Natural killer cell (primary cell): Measurements from ENCODE around the gene ISL2. TPM values are rescaled to one million over a fixed set of nuclear protein-coding genes. Genes with fewer than 3 reads are reported as not detected.
"Not testable (repeated sequence)": the region's sequence is repeated elsewhere in the genome, so short reads cannot be mapped to it uniquely, and the experiment has no call there.

Experiments
- ATAC-seq, 3 donors: fragments of 150-1000 bp in 2 of 3; fragments of 200-7000 bp in 1 of 3; cut with Tn5 transposase; 1 replicate in 1 of 3; 2 replicates in 2 of 3; pipeline ENCODE4 v1.10.0; 2021; ENCODE audit warnings: mild to moderate bottlenecking in 2 of 3, moderate library complexity in 2 of 3
- DNase-seq, 2 donors: peaks; one replicate each; pipeline versions ENCODE4 v3.0.0 to v3.0.0-alpha.2; 2013 to 2021; ENCODE audit warnings: mixed read lengths in 1 of 2
- H3K27ac ChIP-seq: one replicate; pipeline ENCODE4 v1.5.1; 2013; ENCODE audit warnings: mild to moderate bottlenecking, low read length
- H3K27me3 ChIP-seq: one replicate; pipeline ENCODE4 v1.6.1; 2013; ENCODE audit warnings: low read length; ENCODE audit not compliant: control insufficient read depth, insufficient read depth
- H3K36me3 ChIP-seq: one replicate; pipeline ENCODE4 v1.6.1; 2013; ENCODE audit warnings: low read length; ENCODE audit not compliant: control insufficient read depth, insufficient read depth
- H3K4me1 ChIP-seq: one replicate; pipeline ENCODE4 v1.6.1; 2013; ENCODE audit warnings: low read length; ENCODE audit not compliant: control insufficient read depth, insufficient read depth
- H3K4me3 ChIP-seq: one replicate; pipeline ENCODE4 v1.5.1; 2013; ENCODE audit warnings: low read length
- H3K9me3 ChIP-seq: one replicate; pipeline ENCODE4 v1.6.1; 2013; ENCODE audit warnings: low read length; ENCODE audit not compliant: control insufficient read depth, insufficient read depth
- H3K27ac Mint-ChIP-seq, 2 donors: one replicate each; pipeline ENCODE4 v1.8.0; 2022; ENCODE audit warnings: mild to moderate bottlenecking in 2 of 2, mixed read lengths in 2 of 2, moderate library complexity in 1 of 2
- H3K27me3 Mint-ChIP-seq, 2 donors: one replicate each; pipeline ENCODE4 v1.8.0; 2022; ENCODE audit warnings: low read depth in 2 of 2, mixed read lengths in 2 of 2
- H3K36me3 Mint-ChIP-seq: one replicate; pipeline ENCODE4 v1.8.0; 2022; ENCODE audit warnings: mixed read lengths
- H3K4me1 Mint-ChIP-seq, 2 donors: one replicate each; pipeline ENCODE4 v1.8.0; 2022; ENCODE audit warnings: mixed read lengths in 2 of 2
- H3K4me3 Mint-ChIP-seq: one replicate; pipeline ENCODE4 v1.8.0; 2022; ENCODE audit warnings: mild to moderate bottlenecking, moderate library complexity, mixed read lengths
- H3K9me3 Mint-ChIP-seq, 2 donors: one replicate each; pipeline ENCODE4 v1.8.0; 2022; ENCODE audit warnings: mixed read lengths in 2 of 2
- CTCF ChIP-seq: fragments of 200-600 bp; IDR thresholded peaks from one replicate; pipeline ENCODE4 v1.8.0; 2022; ENCODE audit warnings: antibody characterized with exemption
- WGBS: methylation state at CpG from one replicate; pipeline ENCODE4 v1.1.7; 2013; ENCODE audit warnings: missing lambda C conversion rate; ENCODE audit not compliant: insufficient coverage; 5-methylcytosine and 5-hydroxymethylcytosine counted together
- intact Hi-C: fragments of 100-400 bp; cut with micrococcal nuclease; formaldehyde crosslinking; loops from one replicate; pipeline ENCODE4 v1.14.2; 2022
- total RNA-seq, 4 donors: library from RNA; stranded (reverse); fragments of 120-200 nt in 1 of 4; gene quantifications; one replicate each; pipeline versions ENCODE4 v1.2.3 to v1.2.4, GENCODE V29; 2013 to 2022

Gene ISL2
- total RNA-seq, 3 donors from 2014 or later (not counting 1 experiment from before 2014, with no cell fraction given) = not detected

- Histone ChIP-seq H3K27me3 (no peaks in the 10 kb centered on the region), H3K36me3 (peaks cover 3% of the 10 kb centered on the region), H3K9me3 (no peaks in the 10 kb centered on the region), H3K4me1 (peaks cover 3% of the 10 kb centered on the region), H3K4me3 (no peak overlapping the region), H3K27ac (no peak overlapping the region)
- Mint-ChIP-seq H3K9me3 (no peaks in the 10 kb centered on the region), H3K36me3 (no peaks in the 10 kb centered on the region), H3K4me1 (peaks cover 25 to 34% of the 10 kb centered on the region in 2 donors), H3K4me3 (no peak overlapping the region), H3K27me3 (no peaks in the 10 kb centered on the region), H3K27ac (no peak overlapping the region)
- WGBS = 100% methylated on average over 1 of the region's 1 CpG
- no peak for TF ChIP-seq CTCF
- intact Hi-C loops = no loop called here
- ATAC-seq (no peak), DNase-seq (no peak)
Measured at GRCh38 chr15:76296849-76297248, 39.7 kb upstream of the ISL2 start.

GRCh38 chr15:76297951-76298350 is 38.6 kb upstream of the ISL2 start:
- H3K9me3 Mint-ChIP-seq, H3K36me3 ChIP-seq, H3K36me3 Mint-ChIP-seq, H3K4me1 ChIP-seq, H3K27ac ChIP-seq, H3K4me3 ChIP-seq, H3K27ac Mint-ChIP-seq, H3K27me3 Mint-ChIP-seq, DNase-seq, H3K9me3 ChIP-seq, ATAC-seq, H3K27me3 ChIP-seq, H3K4me3 Mint-ChIP-seq, intact Hi-C loops: not testable (repeated sequence)
- peaks cover 25 to 41% of the 10 kb centered on the region in 2 donors for H3K4me1 Mint-ChIP-seq
- WGBS = 99% methylated on average over 4 of the region's 4 CpGs

- Histone ChIP-seq H3K9me3 (no peaks in the 10 kb centered on the region), H3K36me3 (peaks cover 3% of the 10 kb centered on the region), H3K4me1 (peaks cover 3% of the 10 kb centered on the region), H3K27ac (no peak overlapping the region), H3K4me3 (no peak overlapping the region), H3K27me3 (no peaks in the 10 kb centered on the region)
- no peaks in the 10 kb centered on the region for H3K27me3 Mint-ChIP-seq
- H3K9me3 Mint-ChIP-seq = no peaks in the 10 kb centered on the region
- intact Hi-C loops = no loop called here
- peaks cover 23 to 40% of the 10 kb centered on the region in 2 donors for H3K4me1 Mint-ChIP-seq
- ATAC-seq = no peak
- no peak overlapping the region for H3K4me3 Mint-ChIP-seq
- DNase-seq = no peak
- TF ChIP-seq CTCF = no peak
- no peaks in the 10 kb centered on the region for H3K36me3 Mint-ChIP-seq
- no peak overlapping the region for H3K27ac Mint-ChIP-seq
- 79% methylated on average over 3 of the region's 3 CpGs for WGBS
Measured at GRCh38 chr15:76298986-76299385, 37.6 kb upstream of the ISL2 start.

GRCh38 chr15:76299786-76300185 is 36.8 kb upstream of the ISL2 start:
- H3K4me1 ChIP-seq = peaks cover 3% of the 10 kb centered on the region
- H3K27me3 Mint-ChIP-seq = no peaks in the 10 kb centered on the region
- H3K4me3 Mint-ChIP-seq = no peak overlapping the region
- TF ChIP-seq CTCF = no peak
- H3K4me3 ChIP-seq = no peak overlapping the region
- no peaks in the 10 kb centered on the region for H3K36me3 ChIP-seq
- peaks cover 21 to 39% of the 10 kb centered on the region in 2 donors for H3K4me1 Mint-ChIP-seq
- 63% methylated on average over 1 of the region's 1 CpG for whole genome bisulfite sequencing
- no peak for ATAC-seq
- intact Hi-C loops = no loop called here
- H3K9me3 ChIP-seq = no peaks in the 10 kb centered on the region
- no peaks in the 10 kb centered on the region for H3K9me3 Mint-ChIP-seq
- no peaks in the 10 kb centered on the region for H3K27me3 ChIP-seq
- DNase-seq = no peak
- H3K27ac Mint-ChIP-seq = no peak overlapping the region
- H3K36me3 Mint-ChIP-seq = no peaks in the 10 kb centered on the region
- no peak overlapping the region for H3K27ac ChIP-seq
